SHP77 treated with DMSO at 0.1 percent for 48 hours (cell line): ENCODE data around the gene CTNND2.
A peak's percentile ranks its signal among the peaks of the same experiment; 100 is the strongest.

ENCODE experiments used
- DNase-seq: peaks from one replicate; lab custom pipeline; 2025; lab: John Stamatoyannopoulos, UW

Gene CTNND2

DNA sequence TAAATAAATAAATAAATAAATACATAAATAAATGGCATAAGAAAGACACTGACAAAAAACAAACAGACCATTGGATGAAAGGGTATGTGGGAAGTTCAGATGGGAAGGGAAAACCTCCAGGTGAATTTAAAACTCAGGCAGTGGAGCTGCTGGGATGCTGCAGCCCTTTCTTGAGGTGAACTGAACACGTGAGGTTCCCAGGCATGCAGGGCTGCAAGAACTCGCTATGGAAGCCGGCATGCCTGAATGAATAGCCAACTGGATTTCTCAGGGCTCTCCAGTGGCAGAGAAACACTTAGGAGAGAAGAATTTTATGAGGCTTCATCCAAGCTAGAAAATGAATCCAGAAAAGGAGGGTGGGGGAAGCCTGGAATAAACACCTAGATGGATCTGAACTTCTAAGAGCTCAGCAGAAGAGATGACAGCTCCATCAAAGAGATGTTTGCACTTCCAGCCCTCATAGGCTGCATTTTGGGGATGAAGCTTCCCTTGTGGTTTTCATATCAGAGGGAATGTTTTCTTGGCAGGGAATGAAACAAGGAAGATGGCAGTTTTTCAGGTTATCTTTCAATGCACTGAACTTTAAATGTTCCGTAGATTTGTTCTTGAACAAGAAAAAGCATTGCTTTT lies 919.0 kb downstream of the CTNND2 start:
- no peak for DNase-seq

DNA sequence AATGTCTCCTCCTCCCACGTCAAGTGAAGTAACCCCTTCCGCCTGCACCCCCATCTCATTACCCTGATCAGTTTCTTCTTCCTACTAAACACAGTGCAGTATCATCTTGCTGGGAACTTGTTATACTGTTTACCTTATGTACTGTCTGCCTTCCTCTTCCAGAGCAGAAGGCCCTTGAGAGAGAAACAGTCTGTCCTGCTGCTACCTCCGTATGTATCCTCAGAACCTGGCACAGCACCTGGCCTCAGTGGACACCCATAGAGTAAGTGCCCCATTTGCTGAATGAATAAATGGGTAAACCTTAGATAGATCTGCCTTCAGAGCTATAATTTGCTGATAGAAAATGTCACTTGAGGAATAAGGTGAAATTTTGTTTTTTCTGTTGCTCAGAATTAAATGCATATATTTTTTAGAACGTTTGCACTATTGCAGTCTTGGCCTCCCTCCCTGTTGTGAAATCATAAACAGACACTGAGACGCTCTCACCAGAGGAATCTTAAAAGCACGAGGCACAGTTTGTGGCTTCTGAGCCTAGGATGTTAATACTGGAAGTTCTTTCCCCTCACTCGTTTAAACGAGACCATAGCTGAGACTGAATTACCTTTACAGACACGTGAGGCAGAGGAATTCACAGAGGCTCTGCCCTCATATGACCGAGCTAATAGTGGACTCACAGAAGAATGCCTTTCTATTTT lies 920.1 kb downstream of the CTNND2 start:
- no peak for DNase-seq

DNA sequence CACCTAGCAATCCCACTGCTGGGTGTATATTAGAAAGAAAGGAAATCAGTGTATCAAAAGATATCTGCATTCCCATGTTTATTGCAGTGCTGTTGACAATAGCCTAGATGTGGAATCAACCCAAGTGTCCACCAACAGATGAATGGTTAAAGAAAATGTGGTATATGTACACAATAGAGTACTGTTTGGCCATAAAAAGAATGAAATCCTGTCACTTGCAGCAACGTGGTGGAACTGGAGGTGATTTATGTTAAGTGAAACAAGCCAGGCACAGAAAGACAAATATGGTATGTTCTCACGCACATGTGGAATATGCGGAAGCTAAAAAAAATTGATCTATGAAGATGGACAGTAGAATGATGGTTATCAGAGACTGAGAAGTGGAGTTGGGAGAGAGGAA lies 921.6 kb downstream of the CTNND2 start:
- peak; percentile 37 for DNase-seq

DNA sequence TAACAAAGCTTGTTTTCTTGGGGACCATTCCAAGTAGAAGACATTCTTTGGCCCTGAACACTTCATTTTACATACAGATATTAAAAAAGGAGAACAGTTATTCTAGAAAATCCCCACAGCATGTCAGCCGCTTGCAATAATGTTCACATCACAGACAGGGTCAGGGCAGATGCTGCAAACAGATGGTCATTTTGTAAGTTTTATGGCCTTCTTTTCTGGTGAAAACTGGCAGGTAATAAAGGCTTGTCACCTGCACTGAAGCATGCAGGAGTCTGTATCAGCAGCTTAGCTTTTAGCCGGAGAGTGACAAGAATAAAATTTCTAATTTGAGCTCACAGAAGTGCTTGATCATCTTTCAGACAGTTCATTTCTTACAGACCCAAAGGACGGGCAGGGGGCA lies 922.3 kb downstream of the CTNND2 start:
- no peak for DNase-seq

DNA sequence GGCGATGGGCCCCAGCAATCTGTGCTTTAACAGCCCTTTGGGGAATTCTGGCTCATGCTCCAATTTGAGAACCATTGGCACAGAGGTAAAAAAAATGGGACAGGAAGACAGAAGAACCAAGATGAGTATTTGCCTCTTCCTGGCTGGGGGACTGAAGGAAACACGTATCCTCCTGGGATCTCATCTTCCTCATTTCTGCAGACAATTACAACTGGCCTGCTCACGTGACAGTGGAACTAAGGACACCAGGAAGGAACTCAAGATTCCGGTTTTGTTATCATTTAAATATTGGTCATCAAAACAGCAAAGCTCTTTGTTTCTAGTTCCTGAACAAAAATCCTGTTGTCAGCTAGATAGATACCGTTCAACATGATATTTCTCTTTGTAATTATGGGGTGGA lies 927.2 kb downstream of the CTNND2 start:
- DNase-seq: no peak

DNA sequence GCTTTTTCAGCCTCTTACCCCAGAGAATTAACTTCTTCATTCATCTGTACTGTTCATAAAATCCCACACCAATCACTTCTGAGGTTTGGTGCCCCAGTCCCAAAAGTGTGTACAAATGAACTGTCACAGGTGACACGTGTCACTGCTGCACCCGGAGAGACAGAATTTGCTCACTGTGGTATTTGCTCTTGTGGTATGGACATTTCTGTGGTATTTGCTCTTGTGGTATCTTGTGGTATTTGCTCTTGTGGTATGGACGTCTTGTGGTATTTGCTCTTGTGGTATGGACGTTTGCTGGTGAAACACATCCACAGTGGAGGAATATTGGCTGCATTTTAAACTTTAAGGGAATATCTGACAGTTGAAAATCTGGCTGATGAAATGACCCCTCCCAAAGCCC lies 928.3 kb downstream of the CTNND2 start:
- DNase-seq: no peak

DNA sequence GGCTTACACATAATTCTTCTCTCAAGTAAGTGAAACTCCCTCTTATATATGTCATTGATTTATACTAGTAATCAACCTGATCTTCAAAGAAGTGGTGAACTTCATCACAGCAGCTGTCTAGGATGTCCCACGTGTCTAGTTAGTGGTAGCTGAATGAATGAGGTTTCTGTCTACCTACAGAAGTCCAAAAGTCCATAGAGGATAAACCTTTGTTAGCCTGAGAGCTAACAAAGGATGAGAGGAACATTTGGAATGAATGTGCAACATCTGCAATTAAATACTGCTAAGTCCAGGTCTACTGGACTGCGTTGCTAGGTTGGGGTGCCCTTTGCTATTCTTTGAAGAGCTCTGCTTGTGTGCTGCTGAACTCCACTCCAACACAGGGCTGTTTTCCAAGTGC lies 929.4 kb downstream of the CTNND2 start:
- DNase-seq: no peak

DNA sequence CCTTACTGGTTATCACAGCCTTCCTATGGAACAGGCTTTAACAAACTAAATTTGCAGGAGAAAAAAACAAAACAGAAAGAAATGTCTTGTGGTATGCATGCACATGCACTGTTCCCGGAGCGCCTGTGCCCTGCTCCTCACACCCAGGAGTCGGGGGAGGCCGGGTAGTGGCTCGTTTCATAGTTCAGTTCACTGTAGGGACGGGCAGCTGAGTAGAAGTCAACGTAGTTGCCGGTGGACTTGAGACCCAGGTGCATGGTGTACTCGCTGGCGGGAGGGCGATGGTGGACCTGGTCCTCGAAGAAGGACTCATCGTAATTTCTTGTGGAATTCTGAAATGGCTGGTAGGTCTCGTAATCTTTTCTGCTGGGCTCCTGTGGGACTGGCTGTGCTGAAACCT lies 930.9 kb downstream of the CTNND2 start:
- DNase-seq: no peak

DNA sequence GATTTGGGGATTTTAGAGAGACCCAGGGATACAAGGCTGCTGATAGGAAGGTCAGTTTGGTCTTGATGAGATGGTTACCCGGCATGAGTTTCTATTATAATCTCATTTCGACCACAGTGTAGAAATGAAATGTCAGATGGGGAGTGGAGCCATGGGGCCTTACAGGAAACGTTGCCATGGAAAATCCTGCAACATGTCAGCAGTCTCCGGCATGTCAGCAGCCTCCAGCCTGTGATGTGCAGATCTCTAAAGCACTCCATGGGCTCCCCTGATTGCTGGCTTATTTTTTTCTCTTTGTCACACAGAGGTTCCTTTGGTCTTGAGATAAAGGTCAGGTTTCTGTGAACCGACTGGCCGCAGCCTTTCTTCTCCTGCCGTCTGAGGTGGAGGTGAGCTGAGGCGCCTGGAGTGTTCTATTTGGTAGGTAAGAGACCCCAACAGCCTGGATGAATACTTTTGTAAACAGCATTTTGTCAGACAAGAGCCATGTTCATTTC lies 934.5 kb downstream of the CTNND2 start:
- DNase-seq: no peak

DNA sequence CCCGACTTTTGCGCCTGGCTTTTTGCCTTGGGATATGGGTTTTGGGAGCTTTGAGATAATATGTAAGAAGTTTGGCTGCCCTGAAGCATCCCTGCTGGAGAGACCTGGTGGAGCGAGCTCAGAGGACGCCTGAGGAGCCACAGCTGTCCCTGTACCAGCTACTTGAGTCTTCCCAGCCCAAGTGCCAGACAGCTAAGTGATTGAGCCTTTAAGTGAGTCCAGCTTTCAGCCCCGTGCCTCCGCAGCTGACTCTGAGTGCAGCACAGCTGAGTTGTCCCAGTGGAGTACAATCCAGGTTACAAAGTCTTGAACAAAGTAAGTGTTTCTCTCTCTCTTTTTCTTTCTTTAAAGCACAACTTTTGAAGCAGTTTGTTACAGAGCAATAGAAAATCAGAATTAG lies 939.4 kb downstream of the CTNND2 start:
- no peak for DNase-seq

DNA sequence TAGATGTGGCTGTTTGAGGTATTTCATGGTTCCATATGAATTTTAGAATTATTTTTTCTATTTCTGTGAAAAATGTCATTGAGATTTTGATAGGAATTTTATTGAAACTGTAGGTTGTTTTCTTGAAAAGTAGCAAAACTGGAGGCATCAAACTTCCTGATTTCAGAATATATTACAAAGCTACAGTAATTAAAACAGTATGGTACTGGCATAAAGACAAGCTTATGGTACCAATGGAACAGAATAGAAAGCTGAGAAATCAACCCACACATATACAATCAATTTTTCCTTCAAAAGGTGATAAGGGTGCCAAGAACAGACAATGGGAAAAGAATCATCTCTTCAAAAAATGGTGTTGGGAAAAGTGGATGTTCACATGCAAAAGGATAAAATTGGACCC lies 945.5 kb downstream of the CTNND2 start:
- DNase-seq: no peak

DNA sequence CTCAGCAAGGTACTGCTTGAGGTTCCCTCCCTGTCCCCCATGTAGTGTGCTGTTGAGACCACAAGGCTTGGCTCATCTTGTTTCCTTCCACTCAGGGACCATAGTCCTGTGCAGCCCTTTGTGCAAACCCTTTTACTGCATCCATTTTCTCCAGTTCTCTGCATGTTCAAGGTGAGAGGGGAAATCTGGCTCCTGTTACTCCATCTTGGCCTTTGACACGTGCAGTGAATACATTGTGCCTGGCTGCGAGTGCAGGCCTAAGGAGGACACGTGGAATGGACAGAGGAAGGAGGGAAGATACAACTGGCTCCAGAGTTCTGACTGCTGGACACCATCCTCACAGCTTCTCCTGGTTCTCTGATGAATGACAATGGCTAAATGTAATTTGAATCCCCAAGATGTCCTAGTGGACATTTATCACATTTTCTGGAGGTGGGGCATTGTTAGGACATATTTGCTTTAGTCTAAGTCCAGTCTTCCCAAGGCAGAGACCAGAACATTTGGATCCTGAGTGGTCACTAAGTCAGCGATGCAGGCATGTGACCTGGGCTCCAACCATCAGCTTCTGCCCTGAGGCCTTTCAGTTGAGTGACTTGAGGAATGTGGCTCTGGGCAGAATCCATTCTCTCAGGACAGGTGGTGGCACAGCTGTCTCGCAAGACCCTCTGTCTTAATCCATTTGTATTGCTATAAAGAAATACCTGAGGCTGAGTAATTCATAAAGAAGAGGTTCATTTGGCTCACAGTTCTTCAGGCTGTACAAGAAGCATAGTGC lies 954.2 kb downstream of the CTNND2 start:
- DNase-seq: no peak

DNA sequence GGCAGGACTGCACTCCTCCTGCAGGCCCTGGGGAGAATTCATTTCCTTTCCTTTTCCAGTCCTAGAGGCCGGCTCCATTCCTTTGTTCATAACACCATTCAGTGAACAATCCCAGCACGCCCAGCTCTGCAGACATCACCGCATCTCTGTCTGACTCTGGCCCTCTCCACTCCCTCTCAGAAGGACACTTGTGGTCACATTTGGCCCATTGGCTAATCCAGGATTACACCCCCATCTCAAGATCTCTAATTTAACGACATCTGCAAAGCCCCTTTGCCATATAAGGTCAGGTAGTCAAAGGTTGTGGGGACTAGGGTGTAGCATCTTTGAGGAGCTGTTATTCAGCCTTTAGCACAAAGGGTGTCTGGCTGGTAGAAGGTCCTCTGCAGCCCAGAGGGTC lies 958.2 kb downstream of the CTNND2 start:
- no peak for DNase-seq

DNA sequence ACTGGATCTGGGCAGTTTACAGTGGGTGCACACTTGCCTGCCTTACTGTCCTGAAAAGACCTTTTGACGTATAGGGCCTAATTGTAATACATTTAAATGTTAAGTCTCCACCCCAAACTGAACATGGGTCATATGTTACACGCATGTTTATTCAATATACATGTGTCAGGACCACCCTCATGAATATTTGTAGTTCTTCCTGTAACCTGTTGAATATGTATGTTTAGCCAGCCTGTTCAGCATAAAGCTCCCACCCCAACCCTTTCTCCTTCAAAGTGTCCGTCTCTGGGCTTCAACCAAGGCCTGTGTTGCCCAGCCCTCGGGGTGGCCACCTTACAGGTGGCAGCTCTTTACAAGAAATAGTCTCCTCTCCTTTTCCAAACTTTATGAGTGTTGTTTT lies 962.3 kb downstream of the CTNND2 start:
- DNase-seq: no peak

DNA sequence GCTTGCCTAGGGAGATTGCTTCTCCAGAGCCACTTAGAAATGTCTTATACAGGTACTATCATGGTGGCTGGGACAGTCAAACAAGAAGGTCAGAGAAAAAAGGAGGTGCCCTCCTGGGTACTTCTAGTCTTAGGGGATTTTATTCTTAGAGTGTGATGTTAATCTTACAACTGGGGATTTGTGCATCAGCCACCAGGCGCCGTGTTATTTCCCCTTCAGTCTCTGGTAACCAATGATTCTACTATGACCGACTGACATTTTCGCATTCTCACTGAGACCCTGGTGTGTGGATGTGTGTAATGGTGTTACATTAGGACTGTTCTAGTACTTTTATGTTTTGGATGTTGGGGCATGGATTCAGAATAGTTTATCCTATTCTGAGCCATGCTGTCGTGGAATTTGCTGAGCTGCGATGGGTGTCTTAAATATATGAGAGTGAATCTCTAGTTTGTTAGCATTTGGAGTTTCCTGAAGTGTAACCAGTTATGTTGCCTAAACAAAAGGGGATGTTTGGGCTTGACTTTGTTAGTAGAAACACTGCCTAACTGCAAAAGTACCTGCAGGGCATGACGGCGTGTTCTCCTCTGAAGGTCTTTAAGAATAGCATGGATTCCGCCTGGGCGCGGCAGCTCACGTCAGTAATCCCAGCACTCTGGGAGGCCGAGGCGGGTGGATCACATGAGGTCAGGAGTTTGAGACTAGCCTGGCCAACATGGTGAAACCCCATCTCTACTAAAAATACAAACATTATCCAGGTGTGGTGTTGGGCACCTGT lies 968.0 kb downstream of the CTNND2 start:
- DNase-seq: no peak

DNA sequence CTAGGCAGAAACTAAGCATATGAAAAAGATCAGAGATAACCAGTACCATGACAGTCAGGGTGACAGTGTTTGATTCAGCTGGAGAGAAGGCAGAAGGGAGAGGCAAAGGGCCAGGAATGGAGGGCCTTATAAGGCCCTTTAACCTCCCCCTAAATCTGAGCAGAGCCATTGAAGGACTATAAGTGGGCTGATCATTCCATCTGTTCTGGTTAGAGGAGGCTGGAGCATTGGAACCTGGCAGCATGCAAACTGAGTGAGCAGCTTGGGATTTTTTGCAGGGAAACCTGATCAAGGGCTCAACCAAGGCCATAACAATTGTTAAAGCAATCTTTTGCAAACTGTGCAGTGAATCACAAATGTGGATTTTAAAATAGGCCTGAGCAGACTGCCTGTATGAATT lies 968.7 kb downstream of the CTNND2 start:
- no peak for DNase-seq

DNA sequence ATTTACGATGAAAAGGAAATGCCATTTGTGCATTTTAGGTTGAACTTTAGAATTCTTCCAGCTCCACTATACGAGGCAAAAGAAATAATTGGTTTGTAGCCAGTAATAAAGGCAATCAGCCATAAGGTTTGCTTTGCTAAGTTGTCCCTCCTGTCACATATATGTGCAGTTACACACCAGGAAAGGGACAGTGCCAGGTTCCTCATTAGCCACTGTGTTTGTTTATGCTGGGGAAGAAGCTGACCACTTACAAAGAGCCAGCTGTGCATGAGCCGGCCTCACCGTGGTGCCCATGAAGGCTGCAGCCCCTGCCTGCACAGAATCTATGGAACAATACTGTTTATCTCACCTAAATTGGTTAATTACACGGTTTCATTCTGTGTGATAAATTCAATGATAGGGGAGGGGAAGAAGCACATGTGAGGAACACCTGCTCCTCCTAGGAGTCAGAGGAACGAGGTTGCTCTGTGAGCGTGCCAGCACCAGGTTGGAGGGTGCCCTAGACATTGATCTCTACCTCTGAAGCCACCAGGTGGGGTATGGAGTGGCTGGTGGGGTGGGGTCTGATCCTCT lies 969.4 kb downstream of the CTNND2 start:
- no peak for DNase-seq

DNA sequence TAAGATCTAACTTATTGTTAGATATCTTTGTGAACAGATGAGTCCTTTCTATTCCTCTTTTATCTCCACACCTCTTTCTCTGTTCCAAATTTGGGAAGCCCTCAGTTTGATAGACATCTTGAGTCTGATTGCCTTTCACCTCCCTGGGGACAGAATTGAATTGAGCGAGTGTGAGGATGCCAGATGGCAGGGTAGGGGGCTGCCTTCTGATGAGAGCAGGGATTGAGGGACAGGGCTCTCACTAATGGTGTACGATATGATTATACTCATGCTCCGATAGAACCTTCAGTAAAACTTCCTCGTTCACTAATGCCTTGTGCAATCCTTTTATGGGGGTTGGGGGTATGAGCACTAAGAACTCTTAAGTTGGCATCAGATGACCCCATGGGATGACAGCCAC lies 971.1 kb downstream of the CTNND2 start:
- no peak for DNase-seq

DNA sequence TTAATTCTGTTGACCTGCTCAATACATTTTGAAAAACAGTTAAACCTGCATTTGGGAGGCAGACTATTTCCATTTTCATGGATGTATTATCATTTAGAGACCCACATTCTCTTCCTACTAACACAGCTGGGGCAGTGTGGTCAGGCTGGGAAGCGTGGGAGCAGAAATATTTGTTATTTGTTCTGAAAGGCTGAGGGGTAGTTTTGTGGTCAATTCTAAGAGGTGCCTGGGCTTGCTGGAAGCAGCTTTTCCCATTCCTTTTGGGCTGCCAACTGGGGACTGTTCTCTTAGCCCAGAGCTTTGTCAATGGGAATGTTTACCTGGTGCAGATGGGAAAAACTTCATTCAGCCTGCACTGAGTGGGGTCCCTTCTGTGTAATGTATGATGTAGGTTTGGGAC lies 971.8 kb downstream of the CTNND2 start:
- no peak for DNase-seq

DNA sequence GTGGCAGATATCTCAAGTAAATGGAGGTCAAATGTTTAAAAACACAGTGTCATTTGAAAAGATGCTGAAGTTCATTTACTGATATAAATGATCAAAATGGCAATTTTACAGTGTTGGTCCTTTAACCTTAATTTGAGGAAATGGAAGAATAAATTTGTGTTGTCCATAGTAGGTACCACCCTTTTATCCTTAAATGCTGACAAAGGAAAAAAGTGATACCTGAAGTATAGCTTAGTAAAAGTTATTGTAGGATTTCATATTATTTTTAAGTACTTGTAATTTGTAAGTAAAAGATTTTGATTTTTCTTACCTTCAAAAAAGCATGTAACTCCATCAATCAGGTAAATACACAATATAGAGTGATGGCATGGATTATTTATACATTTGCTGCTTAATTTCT lies 976.6 kb downstream of the CTNND2 start:
- no peak for DNase-seq

DNA sequence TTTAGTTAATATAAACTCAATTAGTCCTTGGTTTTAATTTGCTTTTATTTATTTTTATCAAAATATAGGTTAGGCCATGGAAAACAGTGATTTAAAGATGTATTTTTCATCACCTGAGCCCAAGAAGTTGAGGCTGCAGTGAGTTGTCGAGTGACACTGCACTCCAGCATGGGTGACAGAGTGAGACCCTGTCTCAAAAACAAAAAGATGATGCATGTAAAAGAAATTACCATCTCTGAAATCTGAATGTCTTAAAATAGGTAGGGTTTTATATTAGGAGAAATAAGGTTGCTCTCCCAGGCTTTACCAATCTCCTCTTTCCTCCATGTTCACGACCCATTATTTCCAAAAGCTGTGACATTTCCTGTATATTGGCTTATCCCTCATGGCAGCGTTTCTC lies 980.9 kb downstream of the CTNND2 start:
- no peak for DNase-seq
